ENCODE measurements around the gene SCP2. TPM values are rescaled to one million over a fixed set of nuclear protein-coding genes. Genes with fewer than 3 reads are reported as not detected.

SCP2 gene
- total and polyA plus RNA-seq, 7 donors, result 124 to 792 (median 176) TPM

DNA sequence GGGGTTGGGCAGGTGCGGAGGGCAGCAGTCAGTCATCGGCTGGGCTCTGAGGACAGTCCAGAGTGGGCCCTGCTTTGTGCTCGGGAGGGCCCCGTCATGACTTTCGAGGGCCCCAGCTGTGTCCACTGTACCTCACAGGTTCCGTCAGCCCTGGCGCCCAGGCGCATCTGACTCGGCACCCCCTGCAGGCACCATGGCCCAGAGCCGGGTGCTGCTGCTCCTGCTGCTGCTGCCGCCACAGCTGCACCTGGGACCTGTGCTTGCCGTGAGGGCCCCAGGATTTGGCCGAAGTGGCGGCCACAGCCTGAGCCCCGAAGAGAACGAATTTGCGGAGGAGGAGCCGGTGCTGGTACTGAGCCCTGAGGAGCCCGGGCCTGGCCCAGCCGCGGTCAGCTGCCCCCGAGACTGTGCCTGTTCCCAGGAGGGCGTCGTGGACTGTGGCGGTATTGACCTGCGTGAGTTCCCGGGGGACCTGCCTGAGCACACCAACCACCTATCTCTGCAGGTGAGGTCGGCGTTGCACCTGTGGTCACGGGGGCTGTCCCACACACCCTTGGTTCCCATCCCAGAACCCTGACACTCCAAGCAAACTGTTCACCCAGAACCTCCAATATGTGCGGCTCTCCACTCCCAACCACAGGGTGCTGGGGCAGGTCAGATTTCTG, 142.7 kb downstream of the SCP2 start:
- peaks cover 0 to 18% (median 3%) of the 10 kb centered on the region in 4 donors for H3K4me1 ChIP-seq
- intact Hi-C loops (cut with DNase I), result no loop called here

DNA sequence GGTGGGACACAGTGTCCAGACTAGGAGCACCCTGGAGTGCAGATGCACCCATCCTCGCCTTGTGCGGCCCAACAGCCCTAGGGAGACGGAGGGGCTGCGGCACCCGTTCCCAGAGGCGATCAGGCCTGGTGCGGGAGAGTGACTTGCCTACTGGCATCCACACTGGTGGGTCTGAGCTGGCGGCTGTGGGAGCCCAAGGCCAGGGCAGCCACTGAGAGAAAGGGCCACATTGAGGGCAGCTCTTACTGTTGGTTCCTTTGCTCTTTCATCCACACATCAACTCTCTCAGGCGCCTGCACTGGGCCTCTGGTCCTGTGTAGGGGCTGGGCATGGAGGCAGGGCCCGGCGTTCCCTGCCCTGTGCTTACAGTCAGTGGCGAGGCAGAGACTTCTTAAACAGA, 143.5 kb downstream of the SCP2 start:
- TF ChIP-seq POLR2AphosphoS5 (IDR thresholded peaks at IDR 0.05) (no peak), CTCF (IDR thresholded peaks at IDR 0.05) (no peak), EP300 (IDR thresholded peaks at IDR 0.05) (no peak), POLR2A (IDR thresholded peaks at IDR 0.05) (no peak)
- Histone ChIP-seq H3K27ac (no peak overlapping the region), H3K9me3 (no peaks in the 10 kb centered on the region), H3K27me3 (no peaks in the 10 kb centered on the region), H3K36me3 (peaks cover 0 to 24% (median 8%) of the 10 kb centered on the region in 4 donors), H3K4me3 (no peak overlapping the region), H3K4me1 (peaks cover 0 to 18% (median 3%) of the 10 kb centered on the region in 4 donors)
- peak; percentile 50 for DNase-seq
- 96% methylated on average over 12 of the region's 12 CpGs for WGBS, 2 donors
- intact Hi-C loops (cut with DNase I), result no loop called here

More for the DNA sequence above, 142.7 kb downstream of the SCP2 start:
- no peak overlapping the region for H3K4me3 ChIP-seq
- no peak for TF ChIP-seq POLR2A (IDR thresholded peaks at IDR 0.05)
- no peak for TF ChIP-seq POLR2AphosphoS5 (IDR thresholded peaks at IDR 0.05)
- TF ChIP-seq CTCF (IDR thresholded peaks at IDR 0.05), result no peak
- TF ChIP-seq EP300 (IDR thresholded peaks at IDR 0.05), result no peak
- no peaks in the 10 kb centered on the region for H3K27me3 ChIP-seq
- no peaks in the 10 kb centered on the region for H3K9me3 ChIP-seq
- DNase-seq, result peak; percentile 61
- H3K27ac ChIP-seq, result no peak overlapping the region
- peaks cover 0 to 24% (median 8%) of the 10 kb centered on the region in 4 donors for H3K36me3 ChIP-seq
- WGBS, 2 donors, result 92 to 93% methylated on average over 31 of the region's 31 CpGs

DNA sequence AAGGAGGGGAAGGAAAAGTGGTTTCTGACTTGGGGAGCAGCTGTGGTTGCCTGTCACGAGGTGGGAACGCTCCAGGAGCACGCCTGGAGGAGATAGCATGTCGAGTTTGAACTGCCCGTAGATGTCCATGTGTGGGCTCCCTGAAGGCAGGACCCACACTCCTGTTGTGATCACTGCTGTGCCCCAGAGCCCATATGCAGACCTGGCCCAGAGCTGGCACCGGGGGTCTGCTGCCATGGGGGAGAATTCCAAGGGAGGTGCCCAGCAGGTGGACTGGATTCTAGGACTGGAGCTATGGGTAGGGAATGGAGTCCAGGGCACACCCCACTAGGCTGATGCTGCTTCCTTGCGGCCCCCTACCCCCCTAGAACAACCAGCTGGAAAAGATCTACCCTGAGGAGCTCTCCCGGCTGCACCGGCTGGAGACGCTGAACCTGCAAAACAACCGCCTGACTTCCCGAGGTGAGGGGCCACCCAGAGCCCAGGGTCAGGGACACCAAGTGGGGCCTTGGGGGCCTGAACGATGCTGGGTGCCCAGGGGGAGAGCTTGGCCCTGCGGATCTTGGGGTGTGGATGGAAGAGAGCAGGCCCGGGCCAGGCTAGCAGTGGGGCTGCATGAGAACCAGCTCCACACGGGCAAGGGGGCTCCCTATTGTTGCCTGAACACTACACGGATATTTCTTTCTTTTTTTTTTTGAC, 144.2 kb downstream of the SCP2 start:
- Histone ChIP-seq H3K9me3 (no peaks in the 10 kb centered on the region), H3K27ac (no peak overlapping the region), H3K4me3 (no peak overlapping the region), H3K27me3 (no peaks in the 10 kb centered on the region), H3K36me3 (peaks cover 0 to 24% (median 8%) of the 10 kb centered on the region in 4 donors), H3K4me1 (peaks cover 0 to 12% (median 3%) of the 10 kb centered on the region in 4 donors)
- intact Hi-C loops (cut with DNase I), result no loop called here
- no peak for TF ChIP-seq POLR2AphosphoS5 (IDR thresholded peaks at IDR 0.05)
- TF ChIP-seq EP300 (IDR thresholded peaks at IDR 0.05), result no peak
- TF ChIP-seq CTCF (IDR thresholded peaks at IDR 0.05), result no peak
- TF ChIP-seq POLR2A (IDR thresholded peaks at IDR 0.05), result no peak
- 88 to 90% methylated on average over 17 of the region's 17 CpGs for WGBS, 2 donors
- DNase-seq, result peak; percentile 60

DNA sequence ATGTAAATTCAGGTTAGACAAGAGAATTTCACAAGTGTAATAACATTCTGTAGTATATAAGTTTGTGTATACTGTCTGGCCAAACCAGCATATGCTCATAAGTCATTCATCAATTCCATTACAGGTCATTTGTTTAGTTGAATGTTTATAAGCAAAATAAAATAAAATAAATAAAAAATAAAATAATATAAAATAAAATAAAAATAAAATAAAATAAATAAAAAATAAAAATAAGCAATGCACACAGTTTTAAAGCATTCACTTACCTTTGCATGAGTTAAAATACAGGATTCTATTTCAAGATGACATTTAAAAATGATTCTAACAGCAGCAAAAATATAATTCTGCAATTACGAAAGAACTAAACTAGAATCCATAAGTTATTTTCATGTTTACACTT, 144.8 kb downstream of the SCP2 start:
- H3K27me3 ChIP-seq, result no peaks in the 10 kb centered on the region
- intact Hi-C loops (cut with DNase I), result no loop called here
- no peak for DNase-seq
- H3K36me3 ChIP-seq, result peaks cover 1 to 28% (median 8%) of the 10 kb centered on the region in 4 donors
- H3K27ac ChIP-seq, result no peak overlapping the region
- H3K4me3 ChIP-seq, result no peak overlapping the region
- no peaks in the 10 kb centered on the region for H3K9me3 ChIP-seq
- 94 to 96% methylated on average over 1 of the region's 1 CpG for WGBS, 2 donors
- peaks cover 0 to 6% (median under 1%) of the 10 kb centered on the region in 4 donors for H3K4me1 ChIP-seq
- TF ChIP-seq CTCF (IDR thresholded peaks at IDR 0.05), result no peak
